Activated CD4-positive, alpha-beta T cell treated with anti-CD3 and anti-CD28 coated beads for 48 hours (primary cell): ENCODE measurements around the gene CYB5D1.

Source experiments
- DNase-seq: peaks from one replicate; pipeline ENCODE4 v3.0.0-alpha.2; 2020

The CYB5D1 gene

GRCh38 chr17:7888184-7888920 lies 30.5 kb downstream of the CYB5D1 start, which contains the start of gene CHD3:
Gene CHD3 (plus strand): TSS chr17:7888789. CDS start chr17:7889001, 212 bp downstream.
- DNase-seq: peak; percentile 78

GRCh38 chr17:7889166-7889955 lies 31.6 kb downstream of the CYB5D1 start:
- DNase-seq: peak; percentile 69

GRCh38 chr17:7893187-7893880 lies 35.5 kb downstream of the CYB5D1 start:
- no peak for DNase-seq

DNA sequence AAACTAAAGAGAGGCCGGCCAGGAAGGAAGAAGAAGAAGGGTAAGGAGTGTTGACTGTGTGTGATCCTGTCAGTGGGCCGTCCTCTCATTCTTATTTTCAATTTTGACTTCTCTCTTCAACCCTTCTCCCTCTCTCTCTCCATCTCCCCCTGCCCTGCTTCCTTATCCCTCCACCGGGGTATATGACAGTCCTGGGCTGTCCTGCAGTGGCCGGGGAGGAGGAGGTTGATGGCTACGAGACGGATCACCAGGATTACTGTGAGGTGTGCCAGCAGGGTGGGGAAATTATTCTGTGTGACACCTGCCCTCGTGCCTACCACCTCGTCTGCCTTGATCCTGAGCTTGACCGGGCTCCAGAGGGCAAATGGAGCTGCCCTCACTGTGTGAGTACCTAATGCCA lies 36.4 kb downstream of the CYB5D1 start:
- no peak for DNase-seq

DNA sequence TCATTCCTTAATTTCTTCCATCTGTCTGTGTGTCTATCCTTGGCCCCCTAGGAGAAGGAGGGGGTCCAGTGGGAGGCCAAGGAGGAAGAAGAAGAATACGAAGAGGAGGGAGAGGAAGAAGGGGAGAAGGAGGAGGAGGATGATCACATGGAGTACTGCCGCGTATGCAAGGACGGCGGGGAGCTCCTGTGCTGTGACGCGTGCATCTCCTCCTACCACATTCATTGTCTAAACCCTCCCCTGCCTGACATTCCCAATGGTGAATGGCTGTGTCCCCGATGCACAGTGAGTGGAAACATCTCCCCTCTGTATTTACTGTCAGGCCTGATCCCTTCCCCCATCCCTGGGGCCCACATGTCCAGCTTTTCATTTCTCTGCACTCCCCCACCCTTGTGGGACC lies 37.1 kb downstream of the CYB5D1 start:
- no peak for DNase-seq

GRCh38 chr17:7897090-7897489 lies 39.3 kb downstream of the CYB5D1 start:
- no peak for DNase-seq

GRCh38 chr17:7897773-7898172 lies 40.0 kb downstream of the CYB5D1 start:
- DNase-seq: peak; percentile 27

GRCh38 chr17:7903154-7904103 lies 45.6 kb downstream of the CYB5D1 start:
- no peak for DNase-seq

GRCh38 chr17:7909089-7909488 lies 51.3 kb downstream of the CYB5D1 start:
- DNase-seq: no peak

DNA sequence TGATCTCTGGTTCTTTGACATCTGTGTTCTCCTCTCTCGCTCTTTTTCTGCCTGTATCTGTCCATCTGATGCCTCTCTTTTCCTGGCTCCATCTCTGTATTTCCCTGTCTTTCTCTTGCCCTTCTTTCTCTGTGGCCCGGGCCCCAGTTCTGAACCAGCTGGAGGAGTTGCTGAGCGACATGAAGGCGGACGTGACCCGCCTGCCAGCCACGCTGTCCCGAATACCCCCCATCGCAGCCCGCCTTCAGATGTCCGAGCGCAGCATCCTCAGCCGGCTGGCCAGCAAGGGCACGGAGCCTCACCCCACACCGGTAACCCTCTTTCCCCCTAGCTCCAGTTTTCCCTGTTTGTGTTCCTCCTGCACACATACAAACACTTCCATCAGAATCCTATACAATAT lies 52.5 kb downstream of the CYB5D1 start:
- no peak for DNase-seq

DNA sequence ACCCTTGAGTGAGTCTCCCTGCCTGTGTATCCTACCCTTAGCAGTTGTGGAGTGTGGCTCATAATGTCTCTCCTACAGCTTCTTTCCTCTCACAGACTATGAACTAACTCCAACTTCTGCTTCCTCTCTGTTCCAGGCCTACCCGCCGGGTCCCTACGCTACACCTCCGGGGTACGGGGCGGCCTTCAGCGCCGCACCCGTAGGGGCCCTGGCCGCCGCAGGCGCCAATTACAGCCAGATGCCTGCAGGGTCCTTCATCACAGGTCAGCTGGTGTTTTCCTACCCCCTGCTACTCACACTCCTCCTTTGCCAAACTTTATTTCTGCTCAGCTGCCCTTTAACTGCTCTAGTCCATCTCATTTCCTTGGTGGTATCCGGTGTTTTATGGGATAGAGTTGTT lies 52.9 kb downstream of the CYB5D1 start:
- DNase-seq: no peak

- DNase-seq: no peak
Observed at GRCh38 chr17:7911116-7911515, 53.3 kb downstream of the CYB5D1 start.
